IMR-90 (cell line): ENCODE measurements around the gene ADM. TPM values are rescaled to one million over a fixed set of nuclear protein-coding genes. Genes with fewer than 3 reads are reported as not detected.

Source experiments
- ATAC-seq: fragments of 200-7000 bp; cut with Tn5 transposase; 2 replicates; pipeline ENCODE4 v1.9.1; 2020; ENCODE audit warnings: low read depth, mild to moderate bottlenecking, moderate library complexity
- BruUV-seq: library from RNA; stranded (reverse); fragments of 400-500 nt; replicated peaks from 2 replicates; lab custom pipeline; 2021; lab: Mats Ljungman, UMichigan
- CTCF ChIA-PET: fragments of 300-600 bp; formaldehyde crosslinking; extraction: SDS; loops from one replicate; lab custom pipeline; 2021; ENCODE audit warnings: antibody characterized with exemption; lab: Yijun Ruan, JAX
- POLR2A ChIA-PET: fragments of 300-600 bp; sonication (Branson Sonifier 250); formaldehyde crosslinking; loops from one replicate; lab custom pipeline; 2022; ENCODE audit warnings: antibody characterized with exemption; ENCODE audit not compliant: unreplicated experiment; lab: Charles Lee
- DNase-seq: peaks from one replicate; pipeline ENCODE4 v3.0.0; 2013
- H2AFZ ChIP-seq: replicated peaks from 2 replicates; pipeline ENCODE3; 2013; ENCODE audit warnings: low read length, mild to moderate bottlenecking; ENCODE audit not compliant: poor library complexity
- H2AK5ac ChIP-seq: 2 replicates; pipeline ENCODE4 v1.6.1; 2013; ENCODE audit warnings: low read depth, low read length, inconsistent platforms
- H2AK9ac ChIP-seq: replicated peaks from 2 replicates; pipeline ENCODE3; 2013; ENCODE audit warnings: mild to moderate bottlenecking, low read depth, low read length, moderate library complexity; ENCODE audit not compliant: poor library complexity
- H2BK120ac ChIP-seq: 2 replicates; pipeline ENCODE4 v1.6.1; 2013; ENCODE audit warnings: low read depth, low read length, inconsistent platforms
- H2BK15ac ChIP-seq: 3 replicates; pipeline ENCODE4 v1.6.1; 2013; ENCODE audit warnings: low read depth, low read length, inconsistent platforms
- H2BK20ac ChIP-seq: 2 replicates; pipeline ENCODE4 v1.6.1; 2013; ENCODE audit warnings: low read depth, mild to moderate bottlenecking, inconsistent platforms, low read length, moderate library complexity
- H2BK5ac ChIP-seq: 2 replicates; pipeline ENCODE4 v1.6.1; 2013; ENCODE audit warnings: mild to moderate bottlenecking, low read depth, low read length, inconsistent platforms; ENCODE audit not compliant: poor library complexity, severe bottlenecking
- H3K14ac ChIP-seq: replicated peaks from 2 replicates; pipeline ENCODE4 v1.6.1; 2013; ENCODE audit warnings: low read depth, low read length, inconsistent platforms
- H3K18ac ChIP-seq: 2 replicates; pipeline ENCODE4 v1.6.1; 2013; ENCODE audit warnings: low read depth, low read length, control low read depth
- H3K23ac ChIP-seq: 2 replicates; pipeline ENCODE4 v1.6.1; 2013; ENCODE audit warnings: low read depth, low read length, inconsistent platforms
- H3K27ac ChIP-seq: 2 replicates; pipeline ENCODE4 v1.5.1; 2013; ENCODE audit warnings: mild to moderate bottlenecking, control low read depth, low read length; ENCODE audit not compliant: insufficient read depth
- H3K27me3 ChIP-seq: 2 replicates; pipeline ENCODE4 v1.6.1; 2013; ENCODE audit warnings: low read length; ENCODE audit not compliant: control insufficient read depth, insufficient read depth
- H3K36me3 ChIP-seq: 2 replicates; pipeline ENCODE4 v1.6.1; 2013; ENCODE audit warnings: low read length, mixed read lengths; ENCODE audit not compliant: control insufficient read depth, insufficient read depth
- H3K4ac ChIP-seq: 2 replicates; pipeline ENCODE4 v1.6.1; 2013; ENCODE audit warnings: low read depth, low read length, inconsistent platforms
- H3K4me1 ChIP-seq: 2 replicates; pipeline ENCODE4 v1.6.1; 2013; ENCODE audit warnings: low read length, mixed read lengths; ENCODE audit not compliant: control insufficient read depth, insufficient read depth
- H3K4me2 ChIP-seq: 2 replicates; pipeline ENCODE4 v1.6.1; 2013; ENCODE audit warnings: low read depth, mild to moderate bottlenecking, control low read depth, low read length, moderate library complexity
- H3K4me3 ChIP-seq: 2 replicates; pipeline ENCODE4 v1.5.1; 2013; ENCODE audit warnings: low read depth, mild to moderate bottlenecking, control low read depth, low read length, moderate library complexity; ENCODE audit not compliant: insufficient read depth
- H3K56ac ChIP-seq: 2 replicates; pipeline ENCODE4 v1.6.1; 2013; ENCODE audit warnings: low read length, inconsistent platforms; ENCODE audit not compliant: insufficient read depth; ENCODE audit errors: extremely low read depth
- H3K79me1 ChIP-seq, 2 experiments: 2 replicates each; pipeline ENCODE4 v1.6.1; 2013; ENCODE audit warnings: low read length in 2 of 2, inconsistent platforms in 1 of 2, low read depth in 1 of 2
- H3K9ac ChIP-seq: 2 replicates; pipeline ENCODE4 v1.6.1; 2013; ENCODE audit warnings: low read depth, low read length, control low read depth
- H3K9me1 ChIP-seq: 2 replicates; pipeline ENCODE4 v1.6.1; 2013; ENCODE audit warnings: low read length, inconsistent platforms; ENCODE audit not compliant: insufficient read depth
- H3K9me3 ChIP-seq: 2 replicates; pipeline ENCODE4 v1.6.1; 2013; ENCODE audit warnings: low read length; ENCODE audit not compliant: control insufficient read depth, insufficient read depth
- H4K20me1 ChIP-seq: 2 replicates; pipeline ENCODE4 v1.6.1; 2013; ENCODE audit warnings: low read length, inconsistent platforms; ENCODE audit not compliant: insufficient read depth
- H4K5ac ChIP-seq: 2 replicates; pipeline ENCODE4 v1.6.1; 2013; ENCODE audit warnings: mild to moderate bottlenecking, low read depth, low read length, control low read depth
- H4K8ac ChIP-seq, 2 experiments: 2 replicates each; pipeline ENCODE4 v1.6.1; 2013; ENCODE audit warnings: low read depth in 2 of 2, low read length in 2 of 2, control low read depth in 1 of 2, inconsistent platforms in 1 of 2
- H4K91ac ChIP-seq: 2 replicates; pipeline ENCODE4 v1.6.1; 2013; ENCODE audit warnings: low read depth, low read length, inconsistent platforms; ENCODE audit not compliant: insufficient read depth
- MAFK ChIP-seq: IDR thresholded peaks from 2 replicates; pipeline ENCODE4 v1.6.1; 2012; ENCODE audit warnings: low read depth, low read length, improper control_type of control experiment
- MAZ ChIP-seq: IDR thresholded peaks from 2 replicates; pipeline ENCODE4 v1.6.1; 2012; ENCODE audit warnings: low read depth, mild to moderate bottlenecking, low read length, improper control_type of control experiment, moderate library complexity, borderline replicate concordance
- SMC3 ChIP-seq: fragments of 150-350 bp; IDR thresholded peaks from 2 replicates; pipeline ENCODE4 v1.6.1; 2016; ENCODE audit warnings: low read depth, mild to moderate bottlenecking, antibody characterized with exemption, low read length, moderate library complexity
- WGBS, 2 experiments: methylation state at CpG; one replicate each; pipeline versions ENCODE4 v1.1.5 to v1.1.7; 2013; ENCODE audit warnings: missing lambda C conversion rate in 2 of 2; ENCODE audit not compliant: insufficient read length in 1 of 2; ENCODE audit errors: extremely low coverage in 2 of 2; 5-methylcytosine and 5-hydroxymethylcytosine counted together
- dilution Hi-C: fragments of 300-500 bp; cut with HindIII; formaldehyde crosslinking; loops from one replicate; pipeline ENCODE4 v1.14.3; 2018; ENCODE audit warnings: low sequenced_read_pairs; ENCODE audit not compliant: unreplicated experiment
- in situ Hi-C: fragments of 300-500 bp; cut with MboI; formaldehyde crosslinking; loops from 3 replicates; pipeline ENCODE4 v1.14.3; 2019; ENCODE audit warnings: low sequenced_read_pairs, inconsistent platforms, mixed read lengths
- intact Hi-C: fragments of 100-400 bp; cut with micrococcal nuclease; formaldehyde crosslinking; loops from 2 replicates; pipeline ENCODE4 v1.10.0; 2022
- polyA plus RNA-seq, 3 experiments: library from polyadenylated mRNA; depleted of rRNA; stranded (reverse); fragments of >200 nt; gene quantifications; 2 replicates each; pipeline ENCODE4 v1.2.3, GENCODE V29; 2012; ENCODE audit warnings: low replicate concordance in 1 of 3
- total RNA-seq: library from RNA; depleted of rRNA; stranded (reverse); fragments of >200 nt; gene quantifications from 2 replicates; pipeline ENCODE4 v1.2.3, GENCODE V29; 2012

ADM gene
- total and polyA plus RNA-seq, 2 of the 4 experiments (the other 2 are of a cell fraction) = 357 to 559 TPM

DNA sequence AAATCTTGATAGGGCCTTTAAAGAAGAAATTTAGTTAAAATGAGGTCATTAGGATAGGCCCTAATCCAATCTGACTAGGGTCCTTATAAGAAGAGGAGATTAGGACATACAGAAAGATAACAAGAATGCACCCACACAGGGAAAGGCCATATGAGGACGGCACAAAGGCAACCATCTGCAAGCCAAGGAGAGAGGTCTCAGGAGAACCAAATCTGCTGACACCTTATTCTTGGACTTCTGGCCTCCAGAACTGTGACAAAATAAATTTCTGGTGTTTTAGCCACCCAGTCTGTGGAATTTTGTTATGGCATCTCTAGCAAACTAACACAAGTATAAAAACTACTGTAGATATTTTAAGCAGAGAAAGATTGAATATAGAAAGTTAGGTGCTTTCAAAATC, 28.6 kb downstream of the ADM start:
- Histone ChIP-seq H3K9ac (no peak overlapping the region), H3K4me2 (no peak overlapping the region), H2AK9ac (no peak overlapping the region), H2AFZ (no peak overlapping the region), H2BK15ac (no peak overlapping the region), H4K20me1 (no peaks in the 10 kb centered on the region), H3K14ac (no peak overlapping the region), H2AK5ac (no peak overlapping the region), H3K79me1 (no peaks in the 10 kb centered on the region), H3K4me1 (peaks cover 11% of the 10 kb centered on the region; the same call in 1 of the 2 replicates), H3K4ac (no peak overlapping the region), H3K36me3 (no peaks in the 10 kb centered on the region), H3K18ac (no peak overlapping the region), H3K23ac (no peak overlapping the region), H4K8ac (no peak overlapping the region), H2BK120ac (no peak overlapping the region), H2BK20ac (no peak overlapping the region), H3K27ac (no peak overlapping the region), H3K9me3 (no peaks in the 10 kb centered on the region), H3K9me1 (peaks cover 17% of the 10 kb centered on the region; the same call in 1 of the 2 replicates), H3K4me3 (no peak overlapping the region), H3K27me3 (no peaks in the 10 kb centered on the region), H4K91ac (no peak overlapping the region), H3K56ac (no peak overlapping the region), H2BK5ac (no peak overlapping the region), H4K5ac (no peak overlapping the region)
- TF ChIP-seq MAZ (no peak), MAFK (peak; percentile 19; the same call in 1 of the 2 replicates), SMC3 (no peak)
- dilution Hi-C loops = no loop called here
- DNase-seq = no peak
- POLR2A ChIA-PET = interaction anchor here (0.5 kb wide), 1 partner anchor 152 kb away, joined by 3 read pairs; no protein-coding TSS in a partner anchor
- no peak for ATAC-seq
- in situ Hi-C loops = no loop called here
- BruUV-seq = no TSS peak
- CTCF ChIA-PET = no interaction called here
- intact Hi-C loops = no loop called here
- WGBS, 2 experiments = no CpG with 5 or more reads among the region's 1 CpG
